HG03196 (cell line): ENCODE measurements around the gene PLA2G4B.

Experiments
- ATAC-seq: cut with Tn5 transposase; IDR thresholded peaks from one replicate; pipeline ENCODE4 v1.9.1; 2021; ENCODE audit not compliant: unreplicated experiment

Gene PLA2G4B

GRCh38 chr15:41869770-41870688, 31.4 kb downstream of the PLA2G4B start:
- ATAC-seq, result no peak

- ATAC-seq, result no peak
Measured at GRCh38 chr15:41870689-41871081, 32.0 kb downstream of the PLA2G4B start.

- ATAC-seq, result no peak
Measured at GRCh38 chr15:41871175-41871905, 32.7 kb downstream of the PLA2G4B start.

- no peak for ATAC-seq
Measured at GRCh38 chr15:41872166-41872747, 33.6 kb downstream of the PLA2G4B start.

GRCh38 chr15:41873711-41874110, 35.1 kb downstream of the PLA2G4B start:
- no peak for ATAC-seq

- ATAC-seq, result no peak
Measured at GRCh38 chr15:41874736-41875135, 36.1 kb downstream of the PLA2G4B start.

GRCh38 chr15:41876007-41876406, 37.4 kb downstream of the PLA2G4B start:
- ATAC-seq, result no peak

GRCh38 chr15:41876689-41877088, 38.0 kb downstream of the PLA2G4B start:
- ATAC-seq, result no peak

- no peak for ATAC-seq
Measured at GRCh38 chr15:41877631-41878354, 39.1 kb downstream of the PLA2G4B start.

GRCh38 chr15:41878355-41878699, 39.7 kb downstream of the PLA2G4B start:
- ATAC-seq, result no peak

GRCh38 chr15:41879321-41879845, 40.7 kb downstream of the PLA2G4B start:
- ATAC-seq, result no peak

GRCh38 chr15:41880156-41880877, 41.7 kb downstream of the PLA2G4B start:
- ATAC-seq, result no peak

GRCh38 chr15:41881086-41881485, 42.4 kb downstream of the PLA2G4B start:
- no peak for ATAC-seq

GRCh38 chr15:41881550-41881919, 42.9 kb downstream of the PLA2G4B start:
- no peak for ATAC-seq

GRCh38 chr15:41881920-41882688, 43.5 kb downstream of the PLA2G4B start:
- ATAC-seq, result no peak

- no peak for ATAC-seq
Measured at GRCh38 chr15:41882689-41883483, 44.2 kb downstream of the PLA2G4B start.

GRCh38 chr15:41883484-41883825, 44.8 kb downstream of the PLA2G4B start:
- no peak for ATAC-seq

- no peak for ATAC-seq
Measured at GRCh38 chr15:41884458-41884857, 45.8 kb downstream of the PLA2G4B start.

GRCh38 chr15:41885321-41885720, 46.7 kb downstream of the PLA2G4B start:
- ATAC-seq, result no peak
